ENCODE measurements around the gene SDCCAG8.

DNA sequence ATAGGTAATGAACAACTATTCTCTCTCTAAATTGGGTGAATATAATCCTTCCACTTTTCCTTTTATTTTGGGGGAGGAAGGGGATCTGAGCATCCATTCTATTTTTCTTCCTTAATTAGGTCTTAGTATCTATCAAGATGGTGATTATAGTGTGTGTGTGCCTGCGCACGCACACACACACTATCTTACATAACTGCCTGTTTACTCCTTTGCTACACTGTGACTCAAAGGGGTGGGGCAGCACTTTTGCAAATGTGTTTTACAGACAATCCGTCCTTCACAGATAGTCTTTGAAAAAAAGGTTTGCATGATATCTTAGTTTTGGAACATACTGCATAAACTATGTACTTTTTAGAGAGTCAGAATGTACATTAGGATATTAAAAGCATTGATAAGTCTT, 191.5 kb downstream of the SDCCAG8 start:
- TF ChIP-seq, protein P1, sequence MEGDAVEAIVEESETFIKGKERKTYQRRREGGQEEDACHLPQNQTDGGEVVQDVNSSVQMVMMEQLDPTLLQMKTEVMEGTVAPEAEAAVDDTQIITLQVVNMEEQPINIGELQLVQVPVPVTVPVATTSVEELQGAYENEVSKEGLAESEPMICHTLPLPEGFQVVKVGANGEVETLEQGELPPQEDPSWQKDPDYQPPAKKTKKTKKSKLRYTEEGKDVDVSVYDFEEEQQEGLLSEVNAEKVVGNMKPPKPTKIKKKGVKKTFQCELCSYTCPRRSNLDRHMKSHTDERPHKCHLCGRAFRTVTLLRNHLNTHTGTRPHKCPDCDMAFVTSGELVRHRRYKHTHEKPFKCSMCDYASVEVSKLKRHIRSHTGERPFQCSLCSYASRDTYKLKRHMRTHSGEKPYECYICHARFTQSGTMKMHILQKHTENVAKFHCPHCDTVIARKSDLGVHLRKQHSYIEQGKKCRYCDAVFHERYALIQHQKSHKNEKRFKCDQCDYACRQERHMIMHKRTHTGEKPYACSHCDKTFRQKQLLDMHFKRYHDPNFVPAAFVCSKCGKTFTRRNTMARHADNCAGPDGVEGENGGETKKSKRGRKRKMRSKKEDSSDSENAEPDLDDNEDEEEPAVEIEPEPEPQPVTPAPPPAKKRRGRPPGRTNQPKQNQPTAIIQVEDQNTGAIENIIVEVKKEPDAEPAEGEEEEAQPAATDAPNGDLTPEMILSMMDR (IDR thresholded peaks at IDR 0.05; ENCODE audit: low read depth, low read length), result no peak
- TF ChIP-seq EZH2phosphoT487 (IDR thresholded peaks at IDR 0.05; ENCODE audit: low read depth), result no peak
